Parathyroid adenoma (tissue), 2 donors: ENCODE data around the gene AGXT2.

Source experiments
- H2AFZ ChIP-seq: fragments of 300-600 bp; sonication (generic); one replicate; pipeline ENCODE4 v1.7.0; 2017; ENCODE audit warnings: antibody characterized with exemption, mild to moderate bottlenecking
- H3K27ac ChIP-seq: fragments of 300-600 bp; sonication (generic); one replicate; pipeline ENCODE4 v1.7.0; 2017
- H3K27me3 ChIP-seq: fragments of 300-600 bp; sonication (generic); one replicate; pipeline ENCODE4 v1.7.0; 2017; ENCODE audit warnings: low read length; ENCODE audit not compliant: control insufficient read depth, insufficient read depth
- H3K36me3 ChIP-seq: fragments of 300-600 bp; sonication (generic); one replicate; pipeline ENCODE4 v1.7.0; 2017; ENCODE audit warnings: low read length; ENCODE audit not compliant: control insufficient read depth, insufficient read depth
- H3K4me1 ChIP-seq: fragments of 300-600 bp; sonication (generic); one replicate; pipeline ENCODE4 v1.7.0; 2017; ENCODE audit warnings: control low read depth
- H3K4me2 ChIP-seq: fragments of 300-600 bp; sonication (generic); one replicate; pipeline ENCODE4 v1.7.0; 2017; ENCODE audit warnings: low read length
- H3K4me3 ChIP-seq: fragments of 300-600 bp; sonication (generic); one replicate; pipeline ENCODE4 v1.7.0; 2017; ENCODE audit warnings: low read depth, low read length
- H3K79me2 ChIP-seq: fragments of 300-600 bp; sonication (generic); one replicate; pipeline ENCODE4 v1.7.0; 2017; ENCODE audit warnings: control low read depth
- H3K9ac ChIP-seq: fragments of 300-600 bp; sonication (generic); one replicate; pipeline ENCODE4 v1.7.0; 2017; ENCODE audit warnings: mild to moderate bottlenecking
- H3K9me3 ChIP-seq: fragments of 300-600 bp; sonication (generic); one replicate; pipeline ENCODE4 v1.7.0; 2017; ENCODE audit warnings: low read length; ENCODE audit not compliant: control insufficient read depth
- CTCF ChIP-seq: fragments of 300-600 bp; sonication (generic); IDR thresholded peaks from one replicate; pipeline ENCODE4 v1.7.0; 2017; ENCODE audit warnings: antibody characterized with exemption, mild to moderate bottlenecking
- donor health status: primary hyperparathyroidism.

Gene AGXT2

GRCh38 chr5:34991486-34992238, 56.1 kb downstream of the AGXT2 start:
- no peak overlapping the region for H2AFZ ChIP-seq
- H3K9me3 ChIP-seq: no peaks in the 10 kb centered on the region
- no peaks in the 10 kb centered on the region for H3K36me3 ChIP-seq
- no peak overlapping the region for H3K9ac ChIP-seq
- peaks cover 9% of the 10 kb centered on the region for H3K4me1 ChIP-seq
- no peaks in the 10 kb centered on the region for H3K27me3 ChIP-seq
- H3K79me2 ChIP-seq: no peaks in the 10 kb centered on the region
- no peak overlapping the region for H3K4me3 ChIP-seq
- no peak overlapping the region for H3K27ac ChIP-seq
- no peak overlapping the region for H3K4me2 ChIP-seq
- no peak for TF ChIP-seq CTCF

DNA sequence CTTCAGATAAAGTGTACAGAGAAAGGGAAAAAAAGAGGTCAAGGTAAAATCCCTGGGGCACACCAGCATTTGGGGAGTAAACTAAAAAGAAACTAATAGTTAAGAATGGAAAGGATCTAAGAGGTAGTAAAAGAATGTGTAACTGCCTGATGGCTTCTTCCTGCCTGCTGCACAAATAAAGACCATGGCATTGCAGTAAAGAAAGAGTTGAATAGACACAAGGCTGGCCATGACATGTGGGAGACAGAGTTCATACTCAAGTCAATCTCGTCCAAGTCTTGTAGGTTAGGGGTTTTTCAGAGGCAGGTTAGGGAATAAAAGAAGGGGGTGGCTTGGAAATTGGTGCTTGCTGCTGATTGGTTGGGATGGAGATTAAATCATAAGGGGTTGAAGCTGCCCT, 60.8 kb downstream of the AGXT2 start:
- H3K9me3 ChIP-seq: no peaks in the 10 kb centered on the region
- no peaks in the 10 kb centered on the region for H3K27me3 ChIP-seq
- no peak for TF ChIP-seq CTCF
- no peak overlapping the region for H3K4me2 ChIP-seq
- no peak overlapping the region for H3K27ac ChIP-seq
- H3K79me2 ChIP-seq: no peaks in the 10 kb centered on the region
- H3K4me1 ChIP-seq: no peaks in the 10 kb centered on the region
- no peak overlapping the region for H2AFZ ChIP-seq
- no peak overlapping the region for H3K9ac ChIP-seq
- H3K4me3 ChIP-seq: no peak overlapping the region
- H3K36me3 ChIP-seq: no peaks in the 10 kb centered on the region

DNA sequence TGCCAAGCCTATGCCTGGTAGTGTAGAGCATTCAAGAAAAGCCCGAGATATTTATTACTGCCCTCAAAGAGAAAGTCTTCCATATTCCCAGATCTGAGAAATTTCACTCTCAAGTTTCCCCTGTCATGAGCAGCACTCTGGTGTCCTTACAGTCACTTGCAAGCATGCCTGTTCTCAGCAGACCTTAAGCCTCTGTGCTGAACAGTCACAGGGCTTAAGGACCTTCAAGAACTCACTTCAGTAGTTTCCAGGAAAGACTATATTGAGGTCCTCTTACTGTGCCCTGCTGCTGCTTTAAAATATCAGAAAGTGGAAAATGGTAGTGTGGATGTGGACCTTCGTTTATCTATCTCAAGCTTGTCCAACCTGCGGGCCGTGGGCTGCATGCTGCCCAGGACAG, 64.9 kb downstream of the AGXT2 start:
- Histone ChIP-seq H3K27me3 (no peaks in the 10 kb centered on the region), H3K79me2 (no peaks in the 10 kb centered on the region), H3K4me1 (no peaks in the 10 kb centered on the region), H3K9me3 (no peaks in the 10 kb centered on the region), H3K27ac (no peak overlapping the region), H3K4me3 (no peak overlapping the region), H2AFZ (no peak overlapping the region), H3K4me2 (no peak overlapping the region), H3K9ac (no peak overlapping the region), H3K36me3 (no peaks in the 10 kb centered on the region)
- no peak for TF ChIP-seq CTCF

DNA sequence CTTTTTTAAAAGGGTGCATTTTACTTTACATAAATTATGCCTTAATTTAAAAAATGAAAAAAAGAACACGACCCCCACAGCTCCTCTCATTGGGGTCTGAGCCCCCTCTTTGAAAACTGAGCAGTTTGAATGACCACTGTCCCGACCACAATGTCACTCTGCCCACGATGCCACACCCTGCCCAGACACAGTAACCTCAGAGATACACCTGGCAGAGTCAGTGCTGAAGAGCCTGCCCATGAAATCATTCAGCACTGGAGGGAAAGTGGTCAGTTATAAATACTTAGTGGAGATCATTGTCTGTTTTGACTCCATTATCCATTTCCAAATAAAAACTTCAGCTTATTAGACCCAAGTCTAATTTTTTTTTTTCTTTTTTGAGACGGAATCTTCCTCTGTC, 69.1 kb downstream of the AGXT2 start:
- no peaks in the 10 kb centered on the region for H3K4me1 ChIP-seq
- H3K9ac ChIP-seq: no peak overlapping the region
- no peaks in the 10 kb centered on the region for H3K36me3 ChIP-seq
- TF ChIP-seq CTCF: no peak
- no peaks in the 10 kb centered on the region for H3K79me2 ChIP-seq
- no peak overlapping the region for H3K27ac ChIP-seq
- no peak overlapping the region for H3K4me2 ChIP-seq
- no peak overlapping the region for H3K4me3 ChIP-seq
- H3K27me3 ChIP-seq: no peaks in the 10 kb centered on the region
- no peak overlapping the region for H2AFZ ChIP-seq
- no peaks in the 10 kb centered on the region for H3K9me3 ChIP-seq
